ENCODE measurements around the gene PCK1.

PCK1 gene

GRCh38 chr20:57561356-57562279, 708 bp downstream of the PCK1 start:
- no peak for DNase-seq

GRCh38 chr20:57562541-57563465, 1.9 kb downstream of the PCK1 start:
- no peak for DNase-seq

DNA sequence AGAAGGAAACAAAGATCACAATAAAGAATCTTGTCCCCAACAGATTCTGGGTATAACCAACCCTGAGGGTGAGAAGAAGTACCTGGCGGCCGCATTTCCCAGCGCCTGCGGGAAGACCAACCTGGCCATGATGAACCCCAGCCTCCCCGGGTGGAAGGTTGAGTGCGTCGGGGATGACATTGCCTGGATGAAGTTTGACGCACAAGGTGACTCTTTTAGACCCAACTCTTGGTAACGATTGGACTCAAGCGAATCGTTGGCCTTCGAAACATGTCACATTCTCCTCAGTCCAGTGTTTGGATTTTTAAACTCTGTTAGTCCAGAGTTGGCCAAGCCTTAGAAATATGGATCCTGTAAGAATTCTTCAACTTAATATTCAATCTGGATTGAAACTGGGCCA, 2.6 kb downstream of the PCK1 start:
- DNase-seq: no peak

- DNase-seq: no peak
Measured at GRCh38 chr20:57564180-57564802, 3.4 kb downstream of the PCK1 start.

- no peak for DNase-seq
Measured at GRCh38 chr20:57564951-57565642, 4.2 kb downstream of the PCK1 start.

DNA sequence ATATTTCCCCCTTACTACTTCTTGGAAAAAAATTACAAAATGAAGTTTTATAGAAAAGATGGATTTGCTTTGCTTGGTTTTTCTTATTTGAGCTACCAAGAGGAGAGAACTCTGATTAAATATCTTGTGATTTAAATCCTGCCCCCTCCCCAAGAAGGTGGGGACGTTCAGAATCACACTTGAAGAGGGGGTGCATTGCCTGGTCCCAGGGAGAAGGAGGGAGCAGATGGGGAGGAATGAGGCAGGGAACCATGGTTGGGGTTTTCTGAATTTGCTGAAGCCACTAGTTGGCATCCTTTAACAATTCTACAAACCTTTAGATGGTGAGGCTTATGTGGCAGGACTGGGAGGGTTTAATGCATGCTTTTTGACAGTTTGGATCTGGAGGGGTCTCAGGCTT, 5.5 kb downstream of the PCK1 start:
- no peak for DNase-seq

DNA sequence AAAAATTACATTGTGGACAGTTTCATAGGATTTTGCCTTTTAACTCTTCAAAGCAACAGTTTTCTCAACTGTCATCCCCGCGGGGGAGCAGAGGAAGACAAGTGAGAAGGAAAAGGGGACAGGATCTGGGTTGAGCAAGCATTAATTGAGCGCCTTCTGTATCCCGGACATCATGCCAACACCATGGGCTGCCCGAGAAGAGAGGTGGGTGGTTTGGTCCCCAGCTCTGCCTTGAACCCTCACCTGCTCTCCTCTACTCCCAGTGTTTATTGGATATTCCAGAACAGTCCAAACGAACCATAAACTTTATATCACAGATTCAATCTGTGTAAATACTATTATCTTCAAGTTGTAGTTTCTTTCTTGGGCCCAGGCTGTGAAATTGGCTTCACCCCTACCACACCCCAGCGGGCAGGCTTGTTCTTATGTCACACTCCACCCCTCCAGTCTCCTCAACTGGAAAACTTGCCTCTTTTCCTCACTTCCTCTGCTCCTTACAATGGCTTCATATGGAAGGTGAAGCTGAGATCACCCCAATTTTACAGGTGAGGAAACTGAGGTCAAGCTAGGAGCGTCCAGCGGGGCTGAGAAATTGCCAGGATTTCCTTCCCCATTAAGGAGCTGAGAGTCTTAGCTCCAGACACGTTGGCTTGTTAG, 6.0 kb downstream of the PCK1 start:
- no peak for DNase-seq

GRCh38 chr20:57567471-57568079, 6.7 kb downstream of the PCK1 start:
- no peak for DNase-seq

- DNase-seq: no peak
Measured at GRCh38 chr20:57568088-57568896, 7.4 kb downstream of the PCK1 start.

DNA sequence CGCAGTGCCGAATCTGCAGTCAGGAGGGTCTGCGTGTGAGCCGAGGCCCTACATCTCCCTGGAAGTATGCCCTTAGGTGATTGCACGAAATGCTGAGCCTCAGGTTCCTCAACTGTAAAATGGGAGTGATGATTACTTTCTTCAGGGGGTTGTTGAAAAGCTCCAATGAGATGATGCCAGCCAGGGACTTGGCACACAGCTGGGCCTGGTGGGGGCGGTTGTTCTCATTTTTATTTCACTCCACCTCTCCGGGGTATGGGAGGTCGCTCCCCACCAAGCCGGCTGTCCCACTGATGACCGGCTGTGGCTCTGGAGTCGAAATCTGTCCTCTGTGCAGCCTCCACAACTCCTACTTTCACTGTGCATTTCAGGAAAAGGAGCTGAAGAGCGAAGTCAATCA, 8.1 kb downstream of the PCK1 start:
- no peak for DNase-seq

DNA sequence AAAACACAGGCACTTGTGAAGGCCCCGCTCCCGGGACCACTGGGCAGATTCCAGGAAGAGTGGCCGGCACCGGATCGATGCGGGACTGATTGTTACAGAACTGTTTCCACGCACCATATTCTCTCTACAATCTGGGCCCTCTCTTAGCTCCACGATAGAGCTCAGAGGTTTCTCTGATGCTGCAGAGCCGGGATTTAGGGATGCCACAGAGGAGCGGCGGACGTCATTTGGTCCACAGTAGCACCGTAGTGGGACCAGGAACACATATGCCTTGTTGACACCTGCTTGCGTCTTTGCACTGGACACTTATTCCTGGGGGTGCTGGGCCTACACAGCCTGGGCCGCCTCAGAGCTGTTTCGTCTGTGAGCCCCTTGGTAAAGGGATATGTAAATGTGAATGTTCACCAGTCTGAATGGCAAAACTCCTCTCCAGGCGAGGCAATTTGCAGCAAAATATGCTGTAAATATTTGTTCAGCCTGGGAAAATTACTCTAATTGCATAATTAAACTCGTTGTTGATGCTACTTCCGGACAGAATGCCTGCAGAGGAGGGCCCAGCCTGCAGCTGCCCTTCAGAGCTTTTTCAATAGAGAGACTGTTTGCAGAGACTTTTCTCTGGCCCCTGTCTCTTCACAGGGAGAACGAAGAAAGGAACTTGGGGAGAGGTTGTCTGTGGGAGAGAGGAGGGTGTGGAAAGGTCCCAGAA, 9.4 kb downstream of the PCK1 start:
- no peak for DNase-seq

DNA sequence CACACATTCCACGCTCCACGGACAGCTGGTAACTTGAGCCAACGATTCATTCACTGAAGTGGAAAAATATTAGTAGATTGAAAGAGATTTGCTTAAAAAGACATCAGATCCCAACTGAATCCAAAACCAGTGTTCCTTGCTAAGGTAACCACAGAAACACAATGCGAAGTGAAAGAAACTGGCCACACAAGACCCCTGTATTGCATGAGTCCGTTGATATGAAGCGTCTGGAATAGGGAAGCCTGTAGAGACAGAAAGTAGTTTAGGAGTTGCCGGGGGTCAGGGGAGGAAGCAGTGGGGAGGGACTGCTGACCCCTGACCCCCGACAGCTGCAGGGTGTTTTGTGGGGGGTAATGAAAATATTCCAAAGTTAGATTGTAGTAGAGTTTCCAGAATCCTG, 10.0 kb downstream of the PCK1 start:
- DNase-seq: no peak

DNA sequence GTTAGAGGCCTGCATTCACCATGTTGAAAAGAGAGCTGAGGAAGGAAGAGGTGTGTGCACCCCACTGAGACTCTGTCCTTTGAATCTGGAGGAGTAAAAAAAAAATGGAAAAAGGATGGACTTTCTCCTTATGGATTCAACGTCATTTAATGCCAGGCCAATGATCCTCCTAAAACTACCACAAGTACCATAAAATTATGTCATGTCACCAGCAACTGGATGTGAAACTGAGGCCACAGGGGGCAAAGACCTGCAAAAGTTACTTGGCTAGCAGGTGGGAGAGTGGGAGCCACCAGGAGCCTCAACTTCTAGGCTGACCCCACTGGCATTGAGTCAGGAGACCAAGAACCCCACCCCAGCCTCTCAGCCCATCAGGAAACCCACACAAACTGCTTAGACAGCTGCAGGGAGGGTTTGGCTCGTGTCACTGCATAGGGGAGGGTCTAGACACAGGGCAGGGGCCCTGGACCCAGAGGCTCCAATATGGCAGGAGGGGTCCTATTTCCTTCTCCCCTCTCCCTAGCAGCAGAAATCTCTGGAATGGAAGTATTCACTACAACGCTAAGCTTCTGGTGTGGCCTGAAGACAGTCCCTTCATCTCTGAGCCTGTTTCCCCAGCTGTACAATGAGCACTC, 11.0 kb downstream of the PCK1 start:
- DNase-seq: no peak

DNA sequence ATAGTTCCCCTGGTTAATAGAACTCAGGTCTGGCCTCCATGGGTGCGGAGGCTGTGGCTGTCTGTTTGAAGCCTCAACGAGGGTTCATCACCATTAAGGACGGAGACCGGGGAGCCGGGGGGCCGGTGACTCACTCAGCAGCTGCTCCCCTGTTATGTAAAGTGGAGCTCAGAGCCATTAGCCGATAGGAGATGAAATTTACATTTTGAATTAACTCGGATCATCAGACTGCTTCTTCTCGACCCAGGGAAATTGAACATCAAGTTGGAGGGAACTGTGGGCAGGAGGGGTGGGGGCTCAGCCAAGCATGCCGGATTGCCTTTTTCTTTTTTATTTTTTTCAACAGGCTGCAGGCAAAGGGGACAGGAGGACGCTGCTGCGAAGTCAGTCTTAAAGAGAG, 12.3 kb downstream of the PCK1 start:
- DNase-seq: no peak

DNA sequence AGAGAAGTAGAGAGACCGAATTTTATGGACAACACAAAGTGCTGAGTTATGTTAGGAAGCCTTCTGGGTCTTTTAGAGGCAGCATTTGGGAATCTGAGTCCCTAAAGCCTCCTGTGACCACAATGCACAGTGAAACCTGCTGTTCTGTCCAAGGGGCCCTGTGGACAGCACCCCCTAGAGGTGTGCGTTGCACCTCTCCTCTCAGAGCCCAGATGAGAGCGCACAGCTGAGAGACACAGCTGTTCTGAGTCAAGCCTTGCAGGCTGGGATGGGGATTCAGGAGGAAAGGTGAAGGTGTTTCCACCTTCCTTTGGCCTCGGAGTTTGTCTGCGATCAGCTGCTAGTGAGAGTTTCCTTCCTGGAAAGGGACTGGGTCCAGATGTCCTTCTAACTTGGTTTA, 13.0 kb downstream of the PCK1 start:
- DNase-seq: no peak

GRCh38 chr20:57574954-57575353, 14.0 kb downstream of the PCK1 start:
- no peak for DNase-seq

GRCh38 chr20:57576002-57576401, 15.1 kb downstream of the PCK1 start:
- DNase-seq: no peak

DNA sequence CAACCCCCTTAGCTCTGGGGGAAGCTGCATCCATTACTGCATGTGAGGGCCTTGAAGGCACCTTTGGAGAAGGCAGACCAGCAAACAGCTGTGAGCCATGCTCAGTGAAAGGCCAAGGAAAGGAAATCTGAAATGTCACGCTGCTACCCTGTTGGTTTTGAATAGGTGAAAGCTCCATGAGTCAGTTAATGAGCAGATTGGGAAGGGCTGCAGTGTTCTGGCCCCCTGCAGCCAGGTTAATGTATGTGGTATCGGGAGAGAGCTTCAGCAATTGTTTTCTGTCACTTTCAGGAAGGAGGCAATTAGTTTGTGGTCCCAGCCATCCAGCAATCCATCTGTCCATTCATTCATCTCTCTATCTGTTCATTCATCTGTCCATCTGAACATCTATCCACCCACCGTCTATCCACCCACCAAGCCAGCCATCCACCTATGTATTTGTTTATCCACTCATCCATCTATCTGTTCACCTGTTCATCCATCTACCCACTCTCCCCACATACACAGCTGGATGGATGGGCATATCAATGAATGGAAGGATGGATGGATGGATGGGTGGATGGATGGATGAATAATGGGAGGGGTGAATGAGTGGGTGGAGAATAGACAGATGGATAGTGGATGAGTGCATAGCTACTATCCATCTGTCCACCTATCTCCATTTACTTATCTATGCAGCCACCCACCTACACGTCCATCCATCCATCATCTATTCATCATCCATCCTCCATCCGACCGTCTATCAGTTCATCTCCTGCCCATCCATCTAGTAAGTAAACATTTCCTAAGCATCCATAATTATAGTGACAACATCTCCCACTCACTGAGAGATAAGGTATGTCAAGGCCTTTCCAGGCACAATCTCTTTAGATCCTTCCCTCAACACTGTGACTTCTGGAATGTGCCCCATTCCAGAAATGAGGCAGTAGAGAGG, 16.0 kb downstream of the PCK1 start:
- DNase-seq: no peak

All from NCI-H524 (cell line).